AG04449 (cell line): Measurements from ENCODE around the gene PDPN.

Experiments used
- CTCF ChIA-PET: fragments of 350-600 bp; formaldehyde crosslinking; extraction: SDS; loops from one replicate; lab custom pipeline; 2021; ENCODE audit warnings: antibody characterized with exemption; lab: Yijun Ruan, JAX
- POLR2A ChIA-PET: fragments of 400-600, 350-600 bp; formaldehyde crosslinking; extraction: SDS; loops from one replicate; lab custom pipeline; 2020; ENCODE audit warnings: antibody characterized with exemption, inconsistent platforms; lab: Yijun Ruan, JAX
- DNase-seq: peaks from one replicate; pipeline ENCODE4 v3.0.0-alpha.2; 2010; ENCODE audit warnings: low read depth, low spot score
- H3K4me3 ChIP-seq: 2 replicates; pipeline ENCODE4 v1.5.1; 2011; ENCODE audit warnings: low read depth, mild to moderate bottlenecking, control low read depth, low read length
- TF ChIP-seq, protein P1 (sequence below): IDR thresholded peaks from one replicate; pipeline ENCODE4 v1.5.1; 2011; ENCODE audit warnings: mild to moderate bottlenecking, moderate library complexity, low read length, control low read depth, inconsistent platforms; ENCODE audit not compliant: insufficient read depth; ENCODE audit errors: missing control alignments

Gene PDPN

DNA sequence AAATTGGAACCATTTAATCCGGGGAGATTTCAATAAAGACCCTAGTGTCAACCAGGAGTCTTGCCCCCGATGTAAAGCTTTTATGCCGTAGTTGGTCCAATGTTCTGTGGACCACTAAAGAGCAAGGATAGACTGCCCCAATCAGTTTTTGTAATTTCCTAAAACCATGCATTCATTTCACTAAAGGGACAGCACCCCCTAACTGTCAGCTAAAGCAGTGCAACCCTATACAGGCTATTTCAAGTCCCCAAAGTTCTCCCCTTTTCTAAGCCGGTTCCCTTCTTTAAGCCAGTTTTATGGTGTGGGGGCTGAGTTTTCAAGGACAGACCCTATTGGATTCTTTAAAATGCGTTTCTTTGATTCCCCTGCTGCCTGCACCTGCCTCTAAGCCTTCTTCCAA lies 12.7 kb upstream of the PDPN start:
- POLR2A ChIA-PET, result no interaction called here
- H3K4me3 ChIP-seq, result no peak overlapping the region
- TF ChIP-seq, protein P1, sequence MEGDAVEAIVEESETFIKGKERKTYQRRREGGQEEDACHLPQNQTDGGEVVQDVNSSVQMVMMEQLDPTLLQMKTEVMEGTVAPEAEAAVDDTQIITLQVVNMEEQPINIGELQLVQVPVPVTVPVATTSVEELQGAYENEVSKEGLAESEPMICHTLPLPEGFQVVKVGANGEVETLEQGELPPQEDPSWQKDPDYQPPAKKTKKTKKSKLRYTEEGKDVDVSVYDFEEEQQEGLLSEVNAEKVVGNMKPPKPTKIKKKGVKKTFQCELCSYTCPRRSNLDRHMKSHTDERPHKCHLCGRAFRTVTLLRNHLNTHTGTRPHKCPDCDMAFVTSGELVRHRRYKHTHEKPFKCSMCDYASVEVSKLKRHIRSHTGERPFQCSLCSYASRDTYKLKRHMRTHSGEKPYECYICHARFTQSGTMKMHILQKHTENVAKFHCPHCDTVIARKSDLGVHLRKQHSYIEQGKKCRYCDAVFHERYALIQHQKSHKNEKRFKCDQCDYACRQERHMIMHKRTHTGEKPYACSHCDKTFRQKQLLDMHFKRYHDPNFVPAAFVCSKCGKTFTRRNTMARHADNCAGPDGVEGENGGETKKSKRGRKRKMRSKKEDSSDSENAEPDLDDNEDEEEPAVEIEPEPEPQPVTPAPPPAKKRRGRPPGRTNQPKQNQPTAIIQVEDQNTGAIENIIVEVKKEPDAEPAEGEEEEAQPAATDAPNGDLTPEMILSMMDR, result no peak
- CTCF ChIA-PET, result no interaction called here
- no peak for DNase-seq

DNA sequence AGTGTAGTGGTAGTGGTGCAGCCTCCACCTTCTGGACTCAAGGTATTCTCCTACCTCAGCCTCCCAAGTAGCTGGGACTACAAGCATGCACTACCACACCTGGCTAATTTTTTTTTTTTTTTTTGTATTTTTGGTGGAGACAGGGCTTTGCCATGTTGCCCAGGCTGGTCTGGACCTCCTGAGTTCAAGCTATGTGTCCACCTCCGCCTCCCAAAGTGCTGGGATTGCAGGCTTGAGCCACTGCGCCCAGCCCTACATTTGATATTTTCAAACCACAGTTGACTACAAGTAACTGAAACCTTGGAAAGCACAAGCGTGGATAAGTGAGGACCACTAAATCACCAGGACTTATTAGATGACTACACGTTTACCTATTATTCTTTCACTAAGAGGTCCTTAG lies 10.0 kb upstream of the PDPN start:
- no peak for DNase-seq
- ChIA-PET POLR2A (no interaction called here), CTCF (no interaction called here)
- no peak overlapping the region for H3K4me3 ChIP-seq
- TF ChIP-seq, protein P1, result no peak

DNA sequence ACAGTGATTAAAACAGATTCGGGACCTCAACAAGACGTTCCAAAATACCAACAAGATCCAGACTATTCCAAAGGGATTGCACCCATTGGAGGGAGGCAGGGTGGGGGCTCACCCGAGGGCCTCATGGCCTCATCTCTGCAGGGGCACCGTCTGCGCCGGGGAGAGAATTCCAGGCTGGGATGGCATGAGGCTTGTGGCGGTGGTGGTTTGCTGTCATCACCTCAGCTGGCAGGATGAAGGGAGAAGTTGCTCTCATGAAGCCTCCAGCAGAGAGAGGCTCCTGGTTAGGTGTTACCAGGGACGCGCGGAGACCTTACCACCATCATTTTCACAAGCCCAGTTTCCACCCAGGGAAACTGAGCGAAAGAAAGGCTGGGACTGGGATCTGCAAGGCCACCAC lies 6.7 kb upstream of the PDPN start:
- TF ChIP-seq, protein P1, result no peak
- ChIA-PET POLR2A (no interaction called here), CTCF (no interaction called here)
- no peak for DNase-seq
- no peak overlapping the region for H3K4me3 ChIP-seq

DNA sequence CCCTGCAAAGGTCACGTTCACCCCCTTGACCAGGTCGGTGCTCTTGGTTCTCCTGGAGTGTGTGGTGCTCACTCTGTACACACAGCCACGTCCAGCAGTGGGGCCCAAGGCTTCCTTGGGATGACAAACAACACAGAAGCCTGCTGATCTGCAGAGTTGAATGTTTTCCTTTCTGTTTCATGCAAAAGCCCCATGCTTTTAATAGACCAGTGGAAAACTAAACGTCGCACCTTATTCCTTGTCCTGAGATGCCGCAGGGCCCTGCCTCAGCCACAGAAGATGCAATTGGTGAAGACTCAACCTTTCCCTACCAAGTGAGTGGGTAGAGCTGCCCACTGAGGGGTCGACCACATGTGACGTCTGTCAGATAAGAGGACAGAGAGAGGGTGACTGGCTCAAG lies 5.8 kb upstream of the PDPN start:
- no peak for DNase-seq
- ChIA-PET POLR2A (no interaction called here), CTCF (no interaction called here)
- H3K4me3 ChIP-seq, result no peak overlapping the region
- TF ChIP-seq, protein P1, result no peak

DNA sequence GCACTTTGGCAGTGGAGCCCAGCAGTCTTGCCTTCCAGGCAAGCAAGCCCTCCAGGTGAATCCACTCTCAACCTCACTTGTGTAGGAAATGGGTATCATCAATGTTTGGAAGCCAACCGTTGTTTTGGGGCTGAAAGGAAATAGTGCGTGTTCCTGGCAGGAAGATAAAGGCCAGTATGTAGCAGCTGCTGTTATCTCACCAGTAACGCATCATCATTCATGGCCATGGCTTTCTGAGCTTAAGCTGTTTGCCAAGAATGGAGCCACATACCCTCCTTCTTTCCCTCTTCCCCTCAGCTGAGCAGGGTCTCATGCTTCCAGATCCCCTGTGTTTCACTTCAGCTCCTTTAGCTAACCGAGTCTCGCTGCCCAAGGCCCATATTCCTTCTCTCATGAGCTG lies 2.2 kb upstream of the PDPN start:
- CTCF ChIA-PET, result no interaction called here
- POLR2A ChIA-PET, result no interaction called here

DNA sequence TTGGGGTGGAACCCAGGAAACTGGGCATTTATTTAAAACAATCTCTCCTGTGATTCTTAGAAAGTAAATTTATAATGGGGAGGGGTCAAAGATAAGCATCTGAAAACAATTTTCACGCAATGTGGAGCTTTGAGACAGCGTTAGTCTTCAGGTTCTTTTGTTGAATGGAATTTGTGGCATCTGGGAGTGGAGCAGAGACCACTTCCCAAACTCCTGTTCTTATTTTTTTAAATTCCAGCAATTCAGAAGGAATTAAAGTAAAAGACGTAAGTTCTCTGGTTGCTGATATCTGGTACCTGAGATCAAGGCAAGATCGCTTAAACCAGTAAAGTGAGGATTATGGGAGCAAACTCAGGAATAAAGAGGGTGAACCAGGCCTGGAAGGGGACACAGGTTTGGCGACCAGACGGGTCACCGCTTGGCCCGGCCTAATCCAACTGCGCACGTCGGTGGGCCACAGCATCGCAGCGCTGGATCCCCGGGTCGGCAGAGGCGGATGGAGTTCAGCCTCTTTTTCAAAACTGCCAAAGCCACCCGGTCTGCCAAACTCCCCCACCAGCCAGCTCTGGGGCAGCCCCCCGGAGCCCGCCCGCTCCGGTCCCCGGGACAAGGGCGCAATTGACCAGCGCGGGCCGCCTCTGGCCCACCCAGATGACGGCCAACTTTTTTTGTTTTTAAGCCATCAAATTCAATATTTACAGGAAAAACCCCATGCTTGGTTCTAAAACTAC lies 754 bp upstream of the PDPN start:
- H3K4me3 ChIP-seq, result no peak overlapping the region
- ChIA-PET CTCF (no interaction called here), POLR2A (no interaction called here)
- no peak for DNase-seq
- TF ChIP-seq, protein P1, result no peak

More for the DNA sequence above, 2.2 kb upstream of the PDPN start:
- TF ChIP-seq, protein P1, result no peak
- no peak for DNase-seq
- no peak overlapping the region for H3K4me3 ChIP-seq
